RWPE1 (cell line): ENCODE data around the gene FHOD3.
"Not testable (repeated sequence)": the region's sequence is repeated elsewhere in the genome, so short reads cannot be mapped to it uniquely, and the experiment has no call there.

ENCODE experiments used
- CTCF ChIA-PET: fragments of 350-600 bp; sonication (Branson Sonifier 250); formaldehyde crosslinking; extraction: SDS; loops from one replicate; lab custom pipeline; 2021; lab: Yijun Ruan, JAX
- POLR2A ChIA-PET: fragments of 400-600 bp; formaldehyde crosslinking; extraction: SDS; loops from one replicate; lab custom pipeline; 2020; ENCODE audit warnings: antibody characterized with exemption; ENCODE audit not compliant: low non-redundant PET; lab: Yijun Ruan, JAX
- DNase-seq: peaks from one replicate; pipeline ENCODE4 v3.0.0; 2012; ENCODE audit warnings: low spot score
- H3K27ac ChIP-seq: fragments of 450-650 bp; 2 replicates; pipeline ENCODE4 v1.5.1; 2017
- TF ChIP-seq, protein P1 (sequence below): fragments of 450-650 bp; conservative IDR thresholded peaks from 2 replicates; pipeline ENCODE4 v1.5.1; 2017; ENCODE audit warnings: low read depth, mild to moderate bottlenecking

Gene FHOD3

GRCh38 chr18:36354989-36355388, 57.5 kb downstream of the FHOD3 start:
- no peak overlapping the region; the same call in 1 of the 2 replicates for H3K27ac ChIP-seq
- TF ChIP-seq, protein P1, sequence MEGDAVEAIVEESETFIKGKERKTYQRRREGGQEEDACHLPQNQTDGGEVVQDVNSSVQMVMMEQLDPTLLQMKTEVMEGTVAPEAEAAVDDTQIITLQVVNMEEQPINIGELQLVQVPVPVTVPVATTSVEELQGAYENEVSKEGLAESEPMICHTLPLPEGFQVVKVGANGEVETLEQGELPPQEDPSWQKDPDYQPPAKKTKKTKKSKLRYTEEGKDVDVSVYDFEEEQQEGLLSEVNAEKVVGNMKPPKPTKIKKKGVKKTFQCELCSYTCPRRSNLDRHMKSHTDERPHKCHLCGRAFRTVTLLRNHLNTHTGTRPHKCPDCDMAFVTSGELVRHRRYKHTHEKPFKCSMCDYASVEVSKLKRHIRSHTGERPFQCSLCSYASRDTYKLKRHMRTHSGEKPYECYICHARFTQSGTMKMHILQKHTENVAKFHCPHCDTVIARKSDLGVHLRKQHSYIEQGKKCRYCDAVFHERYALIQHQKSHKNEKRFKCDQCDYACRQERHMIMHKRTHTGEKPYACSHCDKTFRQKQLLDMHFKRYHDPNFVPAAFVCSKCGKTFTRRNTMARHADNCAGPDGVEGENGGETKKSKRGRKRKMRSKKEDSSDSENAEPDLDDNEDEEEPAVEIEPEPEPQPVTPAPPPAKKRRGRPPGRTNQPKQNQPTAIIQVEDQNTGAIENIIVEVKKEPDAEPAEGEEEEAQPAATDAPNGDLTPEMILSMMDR, result no peak
- ChIA-PET CTCF (no interaction called here), POLR2A (no interaction called here)
- no peak for DNase-seq

DNA sequence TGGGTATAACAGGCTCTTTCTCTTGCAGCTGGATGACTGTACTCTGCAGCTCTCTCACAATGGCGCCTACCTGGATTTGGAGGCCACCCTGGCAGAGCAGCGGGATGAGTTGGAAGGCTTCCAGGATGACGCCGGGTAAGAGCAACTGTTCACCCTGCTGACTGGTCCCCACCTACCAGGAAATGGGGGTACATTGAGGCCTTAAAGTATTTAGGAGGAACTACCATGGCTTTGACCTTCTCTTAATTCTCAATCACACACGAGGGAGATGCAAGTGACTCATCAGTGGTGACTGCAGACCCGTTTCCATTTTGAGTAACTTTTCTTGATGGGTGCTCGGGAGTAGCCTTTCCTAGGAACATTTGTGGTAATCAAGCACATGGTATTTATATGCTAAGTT, 58.0 kb downstream of the FHOD3 start:
- CTCF ChIA-PET, result no interaction called here
- POLR2A ChIA-PET, result no interaction called here
- no peak overlapping the region for H3K27ac ChIP-seq
- TF ChIP-seq, protein P1, result no peak
- no peak for DNase-seq

DNA sequence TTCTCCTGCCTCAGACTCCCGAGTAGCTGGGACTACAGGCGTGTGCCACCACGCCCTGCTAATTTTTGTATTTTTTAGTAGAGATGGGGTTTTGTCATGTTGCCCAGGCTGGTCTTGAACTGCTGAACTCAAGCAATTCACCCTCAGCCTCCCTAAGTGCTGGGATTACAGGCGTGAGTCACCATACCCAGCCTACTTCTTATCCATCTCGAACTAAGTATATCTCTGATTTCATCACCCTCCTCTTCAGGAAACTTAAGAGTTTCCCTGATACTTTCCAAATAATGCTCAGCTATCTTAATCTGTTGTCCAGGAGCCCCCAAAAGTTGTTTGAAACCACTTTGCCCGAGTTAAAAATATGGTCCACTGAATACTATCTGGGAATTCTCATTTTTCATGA, 59.2 kb downstream of the FHOD3 start:
- POLR2A ChIA-PET, CTCF ChIA-PET, H3K27ac ChIP-seq, DNase-seq: not testable (repeated sequence)

- ChIA-PET POLR2A (no interaction called here), CTCF (no interaction called here)
- TF ChIP-seq, protein P1, result no peak
- DNase-seq, result no peak
- no peak overlapping the region for H3K27ac ChIP-seq
Observed at GRCh38 chr18:36358141-36358540, 60.6 kb downstream of the FHOD3 start.

- ChIA-PET POLR2A (no interaction called here), CTCF (no interaction called here)
- no peak for DNase-seq
- H3K27ac ChIP-seq, result no peak overlapping the region
- TF ChIP-seq, protein P1, result no peak
Observed at GRCh38 chr18:36360256-36360909, 62.9 kb downstream of the FHOD3 start.

DNA sequence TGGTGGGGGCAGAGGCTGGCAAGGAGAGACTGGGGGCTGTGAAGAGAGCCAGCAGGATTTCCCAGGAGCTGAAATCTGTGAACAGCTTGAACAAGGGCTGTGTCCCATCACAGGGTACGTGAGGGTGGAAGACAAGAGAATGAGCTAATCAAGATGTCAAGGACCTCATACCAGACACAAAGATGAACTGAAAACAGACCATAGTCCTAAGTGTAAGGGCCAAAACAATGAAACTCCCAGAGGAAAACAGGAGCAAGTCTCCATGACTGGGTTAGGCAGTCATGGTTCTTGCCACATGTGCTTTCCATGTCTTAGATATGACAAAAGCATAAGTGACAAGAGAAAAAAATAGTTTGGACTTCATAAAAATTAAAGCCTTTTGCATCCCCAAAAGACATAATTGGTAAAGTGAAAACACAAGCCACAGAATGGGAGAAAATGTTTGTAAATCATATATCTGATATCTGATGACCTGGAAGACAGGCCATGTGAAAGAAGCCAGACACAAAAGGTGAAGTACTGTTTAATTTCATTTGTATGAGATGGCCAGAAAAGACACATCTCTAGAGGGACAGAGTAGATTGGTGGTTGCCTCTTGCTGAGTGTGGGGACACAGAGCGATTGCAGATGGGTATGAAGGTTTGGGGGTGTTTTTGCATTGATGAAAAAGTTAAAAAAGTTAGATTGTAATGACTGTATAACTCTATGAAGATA, 67.6 kb downstream of the FHOD3 start:
- H3K27ac ChIP-seq, result no peak overlapping the region
- TF ChIP-seq, protein P1, result no peak
- DNase-seq, result no peak
- ChIA-PET POLR2A (no interaction called here), CTCF (no interaction called here)
